ENCODE data around the gene ATXN10.

ATXN10 gene

GRCh38 chr22:45881524-45881875 is 209.9 kb downstream of the ATXN10 start:
- DNase-seq: no peak

DNA sequence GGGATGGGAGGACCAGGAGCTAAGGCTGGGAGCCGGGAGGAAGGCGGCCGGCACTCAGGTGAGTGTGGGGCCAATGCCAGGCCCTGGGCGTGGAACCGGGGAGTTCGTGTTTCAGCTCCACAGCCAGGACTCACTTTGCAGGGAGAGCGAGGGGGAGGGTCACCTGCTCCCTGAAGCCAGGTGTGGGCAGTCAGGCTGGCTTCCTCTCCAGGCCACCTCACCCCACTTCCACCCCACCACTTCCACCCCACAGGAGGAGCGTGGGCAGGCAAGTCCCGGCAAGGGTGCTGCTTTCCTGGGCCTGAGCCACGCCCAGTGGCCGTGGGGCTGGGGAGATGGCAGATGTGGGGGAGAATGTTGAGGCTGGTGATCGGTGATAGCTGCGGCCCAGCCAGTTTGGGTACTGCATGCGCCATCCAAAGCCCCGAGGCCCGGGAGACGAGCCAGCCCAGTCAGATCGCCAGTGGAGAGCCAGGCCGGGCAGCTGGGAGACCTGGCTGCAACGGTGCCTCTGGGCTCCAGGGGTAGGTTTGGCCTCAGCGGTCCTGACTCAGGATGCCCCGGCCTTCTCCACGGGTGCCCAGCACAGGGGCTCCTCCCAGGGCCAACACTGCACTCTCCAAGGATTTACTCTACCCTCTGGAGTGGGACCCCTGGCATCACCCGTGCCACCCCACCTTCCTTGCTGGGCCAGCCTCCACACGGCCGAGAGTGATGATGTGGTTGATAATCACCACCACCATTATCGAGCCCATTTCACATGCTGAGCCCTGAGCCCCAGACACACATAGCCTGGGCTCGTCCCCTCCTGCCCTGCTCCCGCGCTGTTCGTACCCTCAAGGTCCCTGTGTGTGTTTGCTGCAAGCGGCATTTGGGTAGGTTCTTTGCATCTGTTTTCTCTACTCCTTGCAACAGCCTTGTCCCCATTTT is 211.5 kb downstream of the ATXN10 start:
- no peak for DNase-seq

DNA sequence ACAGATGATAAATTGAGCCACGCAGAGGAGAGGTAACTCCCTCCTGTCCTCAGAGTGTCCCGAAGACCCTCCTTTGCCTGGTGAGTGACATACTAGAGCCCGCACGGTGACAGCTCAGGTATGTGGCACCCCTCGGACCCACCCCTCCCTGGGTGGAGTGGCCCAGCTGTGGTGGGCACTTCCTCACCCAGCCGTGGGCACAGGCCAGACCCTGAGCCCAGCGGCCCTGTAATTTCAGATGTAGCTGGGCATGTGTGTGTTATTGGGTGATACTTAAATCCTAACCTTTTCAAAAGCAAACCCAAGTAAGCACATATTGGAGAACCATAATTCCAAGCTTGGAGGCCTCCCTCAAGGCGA is 212.2 kb downstream of the ATXN10 start:
- DNase-seq: no peak

DNA sequence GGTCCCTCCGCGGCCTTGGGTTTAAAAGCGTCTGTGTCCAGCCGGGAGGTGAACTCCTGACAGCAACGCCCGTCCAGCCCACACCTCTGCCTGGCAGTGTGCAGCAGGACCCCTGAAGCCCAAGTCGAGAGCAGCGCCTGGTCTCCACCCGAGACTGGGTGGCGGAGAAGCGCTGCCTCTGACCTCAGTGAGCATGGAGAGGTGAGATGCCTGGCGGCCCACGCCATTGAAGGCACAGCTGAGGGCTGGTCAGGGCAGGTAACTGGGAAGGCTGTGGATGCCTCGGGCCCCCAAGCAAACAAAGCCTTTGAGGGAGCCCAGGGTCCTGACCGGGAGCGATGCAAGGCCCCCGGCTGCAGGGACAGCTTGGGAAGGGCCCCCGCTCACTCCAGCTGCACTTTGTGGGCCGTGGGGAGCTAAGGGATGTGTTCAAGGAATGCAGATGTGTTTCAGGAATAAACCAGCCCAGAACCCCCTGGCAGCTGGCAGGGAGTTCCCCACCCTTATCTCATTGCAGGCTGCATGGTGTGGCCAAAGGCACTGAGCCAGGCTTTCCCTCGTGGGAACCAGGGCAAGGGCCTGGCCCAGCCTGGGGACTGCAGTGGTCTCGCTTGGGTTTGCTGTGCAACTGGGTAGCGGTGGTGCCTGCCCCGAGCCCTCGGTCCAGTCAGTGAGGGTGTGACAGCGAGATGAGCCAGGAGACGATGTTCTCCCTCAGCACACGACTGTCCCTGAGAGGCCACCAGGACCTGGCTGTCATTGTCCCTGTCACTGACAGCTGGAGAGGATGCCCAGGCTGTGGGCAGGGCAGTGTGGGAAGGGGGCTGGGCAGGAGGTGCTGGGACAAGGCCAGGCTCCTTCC is 212.8 kb downstream of the ATXN10 start:
- no peak for DNase-seq

DNA sequence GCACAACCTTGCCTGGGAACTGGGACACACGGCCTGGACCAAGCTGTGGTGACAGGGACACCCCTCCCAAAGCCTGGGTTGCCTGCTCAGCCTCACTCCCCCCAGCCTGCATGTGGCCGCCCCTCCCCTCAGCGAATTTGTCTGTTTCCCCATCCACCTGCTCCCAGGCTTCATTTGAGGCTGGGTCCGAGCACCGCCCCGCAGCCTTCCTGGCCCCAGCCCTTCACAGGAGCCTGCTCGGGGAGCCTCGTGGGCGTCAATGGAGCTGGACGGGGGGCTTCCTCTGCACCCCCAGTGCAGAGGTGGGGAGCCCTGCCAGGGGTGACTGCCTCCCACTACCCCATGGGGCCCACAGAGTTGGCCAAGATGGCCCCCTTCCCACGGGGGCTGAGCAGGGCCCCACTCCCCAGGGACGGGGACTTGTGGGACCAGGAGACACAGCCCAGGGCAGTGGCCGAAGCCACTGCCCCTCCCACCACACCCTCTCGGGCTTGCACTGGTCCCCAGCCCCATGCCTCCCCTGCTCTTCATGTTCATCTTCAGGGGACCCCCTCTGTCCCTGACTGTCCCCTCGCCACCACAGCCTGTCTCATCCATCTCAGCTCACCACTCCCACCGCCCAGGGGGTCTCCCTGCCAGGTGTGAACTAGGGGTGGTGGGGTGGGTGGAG is 213.7 kb downstream of the ATXN10 start:
- no peak for DNase-seq

GRCh38 chr22:45885941-45886395 is 214.3 kb downstream of the ATXN10 start:
- DNase-seq: no peak

GRCh38 chr22:45886540-45886939 is 214.9 kb downstream of the ATXN10 start:
- no peak for DNase-seq

GRCh38 chr22:45887202-45888131 is 215.8 kb downstream of the ATXN10 start:
- no peak for DNase-seq

GRCh38 chr22:45888221-45889092 is 216.8 kb downstream of the ATXN10 start:
- no peak for DNase-seq

GRCh38 chr22:45889093-45889538 is 217.5 kb downstream of the ATXN10 start:
- no peak for DNase-seq

DNA sequence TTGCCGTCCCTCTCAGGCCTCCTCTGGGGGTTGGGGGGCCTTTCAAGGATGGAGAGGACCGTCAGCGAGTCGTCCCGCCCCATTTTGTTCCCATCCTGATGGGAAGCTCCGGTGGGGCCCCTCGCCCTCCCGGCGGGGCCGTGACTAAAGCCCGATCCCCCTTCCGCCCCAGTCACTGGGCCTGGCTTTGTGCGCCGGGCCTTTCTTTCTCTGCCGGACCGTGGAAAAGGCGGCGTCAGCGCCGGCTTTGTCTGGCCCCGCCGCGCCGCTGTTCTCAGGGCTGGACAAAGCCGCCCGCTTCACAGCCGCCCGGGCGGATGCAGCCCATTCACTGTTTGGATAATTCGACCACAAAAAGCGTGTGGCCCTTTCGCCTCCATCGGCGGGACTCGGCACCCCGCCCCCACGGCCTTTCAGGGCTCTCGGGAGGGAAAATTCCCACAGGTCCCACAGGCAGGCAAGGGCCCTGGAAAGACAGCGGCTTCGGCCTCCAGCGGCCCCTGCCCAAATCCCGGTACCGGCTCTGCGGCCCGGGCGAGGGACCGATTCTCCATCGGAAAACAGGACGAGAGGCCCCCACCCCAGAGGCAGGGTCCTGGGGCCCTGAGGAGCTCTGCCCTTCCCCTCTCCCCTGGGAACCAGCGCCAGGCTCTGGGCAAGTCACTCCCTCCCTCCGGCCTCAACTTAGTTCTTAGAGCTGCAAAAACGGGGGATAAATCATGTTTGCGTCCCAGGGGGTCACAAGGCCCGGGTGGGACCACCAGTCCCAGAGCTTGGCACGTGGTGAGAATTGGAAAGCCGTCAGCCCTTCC is 218.1 kb downstream of the ATXN10 start:
- DNase-seq: no peak

- no peak for DNase-seq
These were observed 218.7 kb downstream of the ATXN10 start for GRCh38 chr22:45890351-45890635.

DNA sequence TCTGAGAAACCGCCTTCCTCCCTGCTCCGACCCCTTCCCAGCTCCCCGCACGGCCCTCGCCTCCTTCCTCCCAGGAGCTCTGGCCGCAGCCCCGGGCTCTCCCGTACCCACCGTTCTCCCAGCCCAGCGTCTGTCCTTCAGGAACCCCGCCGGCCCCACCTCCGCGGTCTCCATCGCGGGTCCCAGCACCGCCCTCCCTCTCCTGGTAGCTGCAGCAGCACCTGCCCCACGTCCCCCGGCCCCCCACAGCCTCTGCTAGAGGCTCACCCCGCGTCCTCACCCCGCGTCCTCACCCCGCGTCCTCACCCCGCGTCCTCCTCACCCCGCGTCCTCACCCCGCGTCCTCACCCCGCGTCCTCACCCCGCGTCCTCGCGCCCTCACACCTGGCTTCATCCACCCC is 219.4 kb downstream of the ATXN10 start:
- DNase-seq: no peak

DNA sequence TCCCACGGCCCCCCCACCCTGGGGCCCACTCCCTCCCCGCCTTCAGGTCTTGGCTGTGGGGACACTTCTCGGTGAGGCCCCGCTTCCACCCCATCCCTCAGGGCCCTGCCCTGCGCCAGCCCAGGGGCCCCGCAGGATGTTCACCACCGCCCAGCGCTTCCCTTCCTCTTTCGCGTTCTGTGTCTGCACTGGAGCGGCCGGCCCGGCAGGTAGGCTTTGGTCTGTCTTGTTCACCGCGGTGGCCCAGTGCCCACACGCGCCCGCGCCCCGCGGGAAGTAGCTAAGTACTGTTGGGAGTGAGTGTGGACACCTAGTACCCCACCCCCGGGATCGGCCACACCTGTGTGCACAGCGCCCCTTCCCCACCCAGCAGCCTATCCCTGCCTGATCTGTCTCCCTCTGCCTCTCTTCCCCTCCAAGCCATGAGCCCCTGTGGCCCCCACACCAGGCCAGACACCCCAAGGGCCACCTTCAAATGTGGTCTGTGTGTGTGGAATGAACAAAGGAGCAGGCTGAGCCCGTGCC is 219.9 kb downstream of the ATXN10 start:
- DNase-seq: no peak

GRCh38 chr22:45891996-45892621 is 220.5 kb downstream of the ATXN10 start:
- no peak for DNase-seq

- DNase-seq: no peak
These were observed 221.2 kb downstream of the ATXN10 start for GRCh38 chr22:45892681-45893461.

GRCh38 chr22:45893516-45893915 is 221.9 kb downstream of the ATXN10 start:
- no peak for DNase-seq

Measured in stimulated activated naive CD4-positive, alpha-beta T cell (primary cell).